Measurements from ENCODE around the gene OXGR1.
"Not testable (repeated sequence)": the region's sequence is repeated elsewhere in the genome, so short reads cannot be mapped to it uniquely, and the experiment has no call there.

The OXGR1 gene

GRCh38 chr13:97005625-97006262 lies 11.5 kb upstream of the OXGR1 start:
- no peak for DNase-seq (ENCODE audit: low read depth in 2 of 2)

- no peak for DNase-seq (ENCODE audit: low read depth in 2 of 2)
These were observed 10.6 kb upstream of the OXGR1 start for GRCh38 chr13:97004886-97005285.

GRCh38 chr13:97004096-97004876 lies 10.0 kb upstream of the OXGR1 start:
- no peak for DNase-seq (ENCODE audit: low read depth in 2 of 2)

GRCh38 chr13:97003071-97003470 lies 8.8 kb upstream of the OXGR1 start:
- no peak for DNase-seq (ENCODE audit: low read depth in 2 of 2)

- DNase-seq (ENCODE audit: low read depth in 2 of 2), result no peak
These were observed 8.3 kb upstream of the OXGR1 start for GRCh38 chr13:97002581-97002980.

GRCh38 chr13:97001636-97002035 lies 7.4 kb upstream of the OXGR1 start:
- DNase-seq (ENCODE audit: low read depth in 2 of 2), result no peak

- DNase-seq (ENCODE audit: low read depth in 2 of 2), result no peak
These were observed 6.1 kb upstream of the OXGR1 start for GRCh38 chr13:97000295-97000925.

- DNase-seq (ENCODE audit: low read depth in 2 of 2), result no peak
These were observed 4.8 kb upstream of the OXGR1 start for GRCh38 chr13:96999091-96999490.

- DNase-seq (ENCODE audit: low read depth in 2 of 2), result no peak
These were observed 3.8 kb upstream of the OXGR1 start for GRCh38 chr13:96998051-96998450.

- no peak for DNase-seq (ENCODE audit: low read depth in 2 of 2)
These were observed 2.6 kb upstream of the OXGR1 start for GRCh38 chr13:96996886-96997285.

GRCh38 chr13:96996107-96996506 lies 1.8 kb upstream of the OXGR1 start:
- no peak for DNase-seq (ENCODE audit: low read depth in 2 of 2)

- no peak for DNase-seq (ENCODE audit: low read depth in 2 of 2)
These were observed 575 bp upstream of the OXGR1 start for GRCh38 chr13:96994858-96995243.

- no peak for DNase-seq (ENCODE audit: low read depth in 2 of 2)
These were observed 651 bp downstream of the OXGR1 start for GRCh38 chr13:96993634-96994016.

- no peak for DNase-seq (ENCODE audit: low read depth in 2 of 2)
These were observed 1.6 kb downstream of the OXGR1 start for GRCh38 chr13:96992633-96993032.

GRCh38 chr13:96991072-96991471 lies 3.2 kb downstream of the OXGR1 start:
- DNase-seq (ENCODE audit: low read depth in 2 of 2), result no peak

- DNase-seq (ENCODE audit: low read depth in 2 of 2), result no peak
These were observed 5.8 kb downstream of the OXGR1 start for GRCh38 chr13:96988441-96988840.

GRCh38 chr13:96984051-96984508 lies 10.2 kb downstream of the OXGR1 start:
- no peak for DNase-seq (ENCODE audit: low read depth in 2 of 2)

- DNase-seq (ENCODE audit: low read depth in 2 of 2), result no peak
These were observed 11.6 kb downstream of the OXGR1 start for GRCh38 chr13:96982672-96983071.

- DNase-seq (ENCODE audit: low read depth in 2 of 2), result not testable (repeated sequence)
These were observed 14.4 kb downstream of the OXGR1 start for GRCh38 chr13:96979861-96980260.

GRCh38 chr13:96968027-96968426 lies 26.2 kb downstream of the OXGR1 start:
- DNase-seq (ENCODE audit: low read depth in 2 of 2), result no peak

GRCh38 chr13:96967248-96967745 lies 27.0 kb downstream of the OXGR1 start:
- DNase-seq (ENCODE audit: low read depth in 2 of 2), result no peak

GRCh38 chr13:96966415-96967102 lies 27.7 kb downstream of the OXGR1 start:
- DNase-seq (ENCODE audit: low read depth in 2 of 2), result no peak
